DMS114 treated with DMSO at 0.1 percent for 48 hours (cell line): ENCODE measurements around the gene ELOVL2.
"Not testable (repeated sequence)": the region's sequence is repeated elsewhere in the genome, so short reads cannot be mapped to it uniquely, and the experiment has no call there.

ENCODE experiments used
- DNase-seq: peaks from one replicate; lab custom pipeline; 2025; ENCODE audit not compliant: unreplicated experiment; lab: John Stamatoyannopoulos, UW

The ELOVL2 gene

GRCh38 chr6:11043961-11044711 lies at the start of gene ELOVL2:
Gene ELOVL2 (minus strand): TSS chr6:11044305. CDS start chr6:11044230, 75 bp downstream.
- no peak for DNase-seq

GRCh38 chr6:11093376-11093625 lies 49.2 kb upstream of the ELOVL2 start:
- DNase-seq = no peak

- DNase-seq = no peak
Measured at GRCh38 chr6:11092668-11093375, 48.7 kb upstream of the ELOVL2 start.

GRCh38 chr6:11091141-11091540 lies 47.0 kb upstream of the ELOVL2 start:
- DNase-seq = not testable (repeated sequence)

- no peak for DNase-seq
Measured at GRCh38 chr6:11089695-11090094, 45.6 kb upstream of the ELOVL2 start.

GRCh38 chr6:11087141-11087812 lies 43.2 kb upstream of the ELOVL2 start:
- not testable (repeated sequence) for DNase-seq

DNA sequence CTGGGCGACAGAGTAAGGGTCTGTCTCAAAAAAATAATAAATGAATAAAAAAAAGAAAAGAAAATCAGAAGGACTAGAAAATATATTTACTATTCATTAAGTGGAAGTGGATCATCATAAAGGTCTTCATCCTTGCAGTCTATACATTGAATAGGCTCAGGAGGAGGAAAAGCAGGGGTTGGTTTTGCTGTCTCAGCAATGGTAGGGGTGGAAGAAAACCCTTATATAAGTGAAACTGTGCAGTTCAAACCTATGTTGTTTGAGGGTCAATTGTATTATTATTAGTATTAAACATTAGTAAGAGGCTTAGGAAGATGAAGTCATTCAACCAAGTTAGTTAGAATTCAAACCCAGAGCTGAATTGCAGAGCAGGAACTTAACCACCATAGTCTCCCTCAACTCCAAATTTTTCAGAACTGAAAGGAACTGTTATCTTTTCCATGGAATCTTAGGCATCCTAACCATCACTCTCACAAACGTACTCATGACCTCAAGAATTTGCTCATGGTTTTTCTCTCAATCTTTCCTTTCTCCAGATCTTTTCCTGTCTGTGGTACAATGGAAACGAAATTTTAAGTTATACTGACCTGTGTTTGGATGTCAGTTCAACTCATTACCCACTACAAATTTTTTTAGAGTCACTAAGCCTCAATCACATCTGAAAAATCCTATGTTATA lies 41.8 kb upstream of the ELOVL2 start:
- DNase-seq = no peak

DNA sequence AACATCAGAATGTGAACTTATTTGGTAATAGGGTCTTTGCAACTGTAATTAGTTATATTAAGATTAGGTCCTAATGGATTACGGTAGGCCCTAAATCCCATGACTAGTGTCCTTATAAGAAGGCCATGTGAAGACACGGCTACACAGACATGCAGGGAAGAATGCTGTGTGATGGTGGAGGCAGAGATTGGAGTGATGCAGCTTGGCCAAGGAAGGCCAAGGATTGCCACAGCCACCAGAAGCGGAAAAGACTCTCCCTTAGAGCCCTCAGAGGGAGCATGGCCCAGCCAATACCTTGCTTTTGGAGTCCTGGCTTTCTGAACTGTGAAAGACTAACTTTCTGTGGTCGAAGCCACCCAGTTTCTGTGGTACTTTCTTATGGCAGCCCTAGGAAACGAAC lies 39.9 kb upstream of the ELOVL2 start:
- DNase-seq = no peak

DNA sequence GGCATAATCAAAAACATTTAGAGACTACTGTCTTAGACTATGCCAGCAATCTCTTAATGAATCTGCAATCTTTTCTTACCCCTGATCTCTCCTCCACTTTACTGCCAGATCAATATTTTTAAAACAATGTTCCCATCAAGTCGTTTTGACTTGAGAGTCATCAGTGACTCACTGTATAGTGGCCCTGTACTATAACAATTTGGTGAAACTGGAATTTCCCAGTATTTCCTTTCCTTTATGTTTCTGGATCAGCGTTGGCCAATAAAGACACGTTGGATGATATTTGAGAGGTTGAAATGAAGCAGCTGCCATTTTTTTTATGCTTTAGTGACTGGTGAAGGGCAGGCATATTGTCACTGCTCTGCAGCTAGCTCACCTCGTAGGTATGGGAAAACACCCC lies 39.4 kb upstream of the ELOVL2 start:
- no peak for DNase-seq

GRCh38 chr6:11080296-11080695 lies 36.2 kb upstream of the ELOVL2 start:
- DNase-seq = no peak

GRCh38 chr6:11078266-11078665 lies 34.2 kb upstream of the ELOVL2 start:
- DNase-seq = no peak

GRCh38 chr6:11076540-11076939 lies 32.4 kb upstream of the ELOVL2 start:
- DNase-seq = no peak

DNA sequence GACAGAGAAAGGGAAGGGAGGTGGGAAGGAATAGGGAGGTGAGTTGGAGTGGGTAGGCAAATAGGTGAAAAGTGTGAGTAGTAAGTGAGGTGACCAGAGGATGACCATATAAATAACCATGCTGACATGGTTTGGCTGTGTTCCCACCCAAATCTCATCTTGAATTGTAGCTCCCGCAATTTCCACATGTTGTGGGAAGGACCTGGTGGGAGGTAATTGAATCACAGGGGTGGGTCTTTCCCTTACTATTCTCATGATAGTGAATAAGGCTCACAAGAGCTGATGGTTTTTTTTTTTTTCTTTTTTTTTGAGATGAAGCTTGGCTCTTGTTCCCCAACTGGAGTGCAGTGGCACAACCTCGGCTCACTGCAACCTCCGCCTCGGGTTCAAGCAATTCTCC lies 28.0 kb upstream of the ELOVL2 start:
- no peak for DNase-seq

- no peak for DNase-seq
Measured at GRCh38 chr6:11069760-11070159, 25.7 kb upstream of the ELOVL2 start.

- DNase-seq = no peak
Measured at GRCh38 chr6:11067348-11067747, 23.2 kb upstream of the ELOVL2 start.

DNA sequence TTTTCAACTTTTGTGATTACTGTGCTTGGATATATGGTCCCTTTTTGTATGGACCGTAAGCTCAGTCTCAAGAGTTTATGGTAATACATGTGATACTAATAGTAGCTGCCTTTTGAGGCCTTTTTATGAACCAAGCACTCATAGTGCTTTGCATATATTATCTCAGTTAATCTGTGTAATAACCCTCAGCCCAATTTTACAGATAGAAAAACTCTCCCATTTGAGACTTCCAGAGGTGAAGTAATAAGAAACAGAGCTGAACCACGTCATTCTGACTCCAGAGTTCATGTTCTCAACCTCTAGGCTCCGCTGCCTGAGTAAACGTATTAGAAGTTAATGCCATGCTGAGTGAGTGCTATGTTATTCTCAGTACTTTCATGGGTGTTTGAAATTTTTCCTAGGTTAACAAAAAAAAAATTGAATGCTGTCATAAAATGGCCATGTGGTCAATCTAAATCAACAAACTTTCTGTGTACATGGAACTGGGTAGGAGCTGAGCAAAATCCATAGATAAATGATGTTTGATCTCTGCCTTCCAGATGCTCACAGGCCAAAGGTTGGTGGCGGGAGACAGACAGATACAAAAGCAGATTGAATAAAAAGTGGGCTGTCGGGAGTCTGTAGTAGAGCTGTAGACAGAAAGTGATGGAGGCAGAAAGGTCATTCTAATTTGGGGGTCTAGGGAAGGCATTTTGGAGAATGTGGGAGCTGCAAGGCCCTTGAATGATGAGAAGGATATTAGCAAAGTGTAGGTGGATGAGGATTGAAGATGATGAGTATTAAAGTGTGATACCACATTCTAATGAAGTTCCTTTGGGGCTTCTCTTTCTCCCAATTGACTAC lies 22.6 kb upstream of the ELOVL2 start:
- no peak for DNase-seq

DNA sequence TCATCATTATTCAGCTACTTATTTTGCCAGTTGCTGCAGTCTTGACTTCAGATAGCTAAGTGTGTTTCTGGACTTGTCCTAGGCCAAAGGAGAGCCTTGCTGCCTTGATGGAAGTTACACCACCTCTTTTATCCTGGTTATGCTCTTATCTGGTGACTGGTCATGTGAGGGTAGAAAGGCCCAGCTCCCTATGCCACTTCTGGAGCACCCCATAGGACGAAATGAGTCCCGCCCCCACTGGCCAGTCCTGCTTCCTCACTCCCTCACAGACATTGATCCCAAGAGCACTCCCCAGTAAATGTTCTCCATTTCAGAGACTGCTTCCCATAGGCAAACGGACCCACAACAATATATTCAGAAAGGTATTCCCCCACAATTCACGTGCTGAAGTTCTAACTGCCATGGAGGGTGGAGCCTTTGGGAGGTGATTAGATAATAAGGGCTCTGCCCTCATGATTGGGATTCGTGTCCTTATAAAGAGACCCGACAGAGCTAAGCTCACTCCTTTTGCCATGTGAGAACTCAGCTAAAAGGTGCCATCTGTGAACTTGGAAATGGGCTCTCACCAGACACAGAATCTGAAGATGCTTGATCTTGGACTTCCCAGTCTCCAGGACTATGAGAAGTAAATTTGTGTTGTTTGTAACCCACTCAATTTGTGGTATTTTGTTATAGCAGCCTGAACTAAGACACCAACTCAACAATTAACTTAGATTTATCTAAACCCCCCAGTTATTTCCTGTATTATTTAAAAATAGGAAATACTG lies 21.5 kb upstream of the ELOVL2 start:
- no peak for DNase-seq

- DNase-seq = no peak
Measured at GRCh38 chr6:11064836-11065235, 20.7 kb upstream of the ELOVL2 start.

GRCh38 chr6:11062715-11063114 lies 18.6 kb upstream of the ELOVL2 start:
- no peak for DNase-seq

DNA sequence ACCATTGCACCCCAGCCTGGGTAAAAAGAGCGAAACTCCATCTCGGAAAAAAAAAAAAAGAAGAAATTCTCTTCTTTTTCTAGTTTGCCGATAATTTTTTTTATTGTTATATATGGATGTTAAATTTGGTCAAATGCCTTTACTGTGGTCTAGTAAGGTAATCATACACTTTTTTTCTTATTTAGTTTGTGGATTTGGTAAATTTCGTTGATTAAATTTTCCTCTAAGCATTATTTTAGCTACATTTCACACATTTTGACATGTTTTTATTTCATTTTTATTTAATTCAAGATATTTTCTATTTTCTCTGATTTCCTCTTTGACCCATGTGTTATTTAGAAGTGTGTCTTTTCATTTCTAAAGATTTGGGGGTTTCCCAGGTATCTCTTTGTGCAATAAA lies 18.0 kb upstream of the ELOVL2 start:
- no peak for DNase-seq
